ENCODE measurements around the gene MICU2.

MICU2 gene

DNA sequence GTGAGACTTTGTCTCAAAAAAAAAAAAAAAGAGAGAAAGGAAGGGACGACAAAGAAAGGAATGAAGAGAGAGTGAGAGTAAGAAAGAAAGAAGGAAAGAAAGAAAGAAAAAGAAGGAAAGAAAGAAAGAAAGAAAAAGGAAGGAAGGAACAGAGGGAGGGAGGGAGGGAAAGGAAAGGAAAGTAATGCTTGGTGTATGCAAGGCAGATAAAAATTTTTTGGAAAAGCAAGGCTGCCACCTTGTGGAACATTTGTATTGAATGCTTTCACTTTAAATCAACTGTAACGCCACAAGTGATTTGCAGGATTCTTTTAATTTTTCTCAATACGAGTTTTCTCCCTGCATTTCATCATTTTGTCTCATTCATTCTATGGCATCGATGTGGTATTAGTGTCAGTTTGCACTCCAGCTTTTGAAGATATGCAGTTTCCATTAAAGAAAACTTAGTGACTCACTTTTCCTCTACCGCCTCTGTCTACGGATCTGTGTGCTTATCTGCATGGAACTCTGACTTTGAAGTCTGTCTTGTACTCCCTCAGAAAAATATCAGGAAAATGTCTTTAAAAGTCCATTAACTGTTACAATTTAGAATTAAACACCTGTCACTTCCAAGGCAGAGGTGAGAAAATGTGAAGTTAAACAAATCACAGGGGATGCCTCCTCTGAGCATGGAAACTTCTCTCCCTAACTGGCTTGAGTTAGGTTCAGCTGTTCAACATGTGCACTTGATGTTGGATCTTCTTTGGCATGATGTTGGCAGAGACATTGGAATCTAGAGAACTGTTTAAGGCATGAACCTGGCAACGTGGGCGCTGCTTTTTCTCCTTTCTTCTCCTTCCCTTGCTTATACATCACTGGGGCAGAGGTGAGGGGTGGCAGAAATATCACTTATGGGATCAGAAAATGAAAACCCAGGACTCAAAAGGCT, 124.8 kb downstream of the MICU2 start:
- peak in 5 of 6 experiments; percentile 19 to 74 (median 41) for DNase-seq

DNA sequence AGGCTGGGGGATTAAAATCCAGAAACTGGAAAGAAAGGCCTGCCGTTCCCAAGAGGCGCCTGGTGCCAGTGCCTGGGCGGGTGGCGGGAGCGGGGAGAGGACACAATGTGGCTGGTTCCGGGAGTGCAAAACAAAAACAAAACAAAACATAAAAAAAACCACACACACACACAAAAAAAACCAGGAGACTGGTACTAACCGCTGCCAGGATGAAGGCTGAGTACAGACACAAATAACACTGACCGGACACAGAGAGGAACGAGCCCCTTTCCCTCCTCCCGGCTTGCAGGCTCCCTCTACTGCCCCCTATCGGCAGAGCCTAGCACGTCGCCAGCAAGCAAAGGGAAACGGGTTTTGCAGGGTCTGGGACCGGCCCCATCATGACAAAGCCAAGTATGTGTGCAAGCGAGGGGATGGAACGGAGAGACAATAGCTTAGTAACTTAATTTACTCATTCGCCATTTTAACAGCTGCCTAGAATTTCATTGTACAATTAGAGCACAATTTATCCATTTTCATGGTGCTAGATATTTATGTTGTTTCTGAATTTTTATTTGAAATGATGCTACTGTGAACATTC, 127.0 kb downstream of the MICU2 start:
- DNase-seq, result peak; percentile 38 to 79 (median 64)

DNA sequence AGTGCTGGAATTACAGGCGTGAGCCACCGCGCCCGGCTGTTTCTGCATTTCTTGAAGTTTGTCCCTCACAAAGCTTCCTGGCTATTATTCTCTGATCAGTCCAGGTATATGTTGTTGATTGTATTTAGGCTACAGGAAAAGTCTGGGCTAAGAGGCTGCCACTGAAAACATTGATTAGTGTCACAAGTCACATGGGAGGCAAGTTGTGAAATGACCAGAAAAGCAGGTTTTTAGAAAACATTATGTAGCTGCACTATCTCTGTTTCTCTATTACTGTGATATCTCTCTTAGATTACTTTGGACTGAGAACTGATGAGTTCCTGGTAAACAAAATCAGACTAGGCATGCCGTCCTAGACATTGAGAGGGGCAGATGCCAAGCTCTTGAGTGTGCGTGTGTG, 128.9 kb downstream of the MICU2 start:
- no peak for DNase-seq

DNA sequence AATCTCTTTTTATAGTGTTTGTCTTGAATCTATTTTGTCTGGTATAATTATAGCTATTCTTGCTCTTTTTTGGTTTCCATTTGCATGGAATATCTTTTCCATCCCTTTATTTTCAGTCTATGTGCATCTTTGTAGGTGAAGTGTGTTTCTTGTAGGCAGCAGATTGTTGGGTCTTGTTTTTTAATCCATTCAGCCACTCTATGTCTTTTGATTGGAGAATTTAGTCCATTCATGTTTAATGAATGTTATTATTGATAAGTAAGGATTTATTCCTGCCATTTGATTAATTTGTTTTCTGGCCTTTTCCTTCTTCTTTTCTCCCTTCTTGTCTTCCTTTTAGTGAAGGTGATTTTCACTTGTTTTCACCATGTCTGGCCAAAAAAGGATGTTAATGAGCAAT, 133.2 kb downstream of the MICU2 start:
- no peak for DNase-seq

DNA sequence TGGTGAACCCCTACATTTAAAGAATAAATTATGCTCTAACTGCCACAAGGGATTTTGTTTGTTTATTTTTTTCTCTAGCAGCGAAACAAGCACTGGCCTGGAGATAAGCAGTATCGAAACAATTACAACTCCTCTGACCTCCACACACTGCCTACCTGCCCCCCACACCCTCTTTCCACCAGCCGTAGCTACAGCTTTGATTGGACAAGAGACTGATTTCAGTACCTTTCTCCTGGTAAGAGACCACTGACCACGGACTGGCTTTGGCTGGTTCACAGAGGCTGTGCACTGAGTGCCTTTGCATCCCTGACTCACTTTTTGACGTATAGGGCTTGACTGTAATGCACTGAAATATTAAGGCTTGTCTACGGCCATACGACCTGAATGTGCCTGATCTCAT, 137.4 kb downstream of the MICU2 start:
- no peak for DNase-seq

DNA sequence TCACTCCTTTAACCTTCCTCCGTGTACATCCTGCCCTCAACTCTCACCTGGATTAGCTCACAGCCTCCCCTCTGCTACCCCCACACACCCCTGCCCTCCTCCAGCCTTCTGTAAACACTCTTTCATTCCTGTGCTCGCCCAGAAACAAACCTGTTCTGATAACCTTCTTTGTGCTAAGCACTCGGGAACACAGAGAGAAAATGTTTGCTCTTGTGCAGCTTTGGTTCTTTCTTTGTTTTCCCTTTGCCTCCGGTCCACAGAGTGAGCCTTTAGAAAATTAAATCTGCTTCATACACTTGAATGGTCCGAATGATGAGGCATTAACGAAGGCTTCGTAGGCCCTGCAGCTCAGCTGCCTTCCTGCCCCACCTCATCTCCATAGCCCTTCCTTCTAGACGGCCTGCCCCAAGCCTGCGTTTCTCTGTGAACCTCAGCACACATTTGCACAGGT, 138.2 kb downstream of the MICU2 start:
- DNase-seq, result no peak

DNA sequence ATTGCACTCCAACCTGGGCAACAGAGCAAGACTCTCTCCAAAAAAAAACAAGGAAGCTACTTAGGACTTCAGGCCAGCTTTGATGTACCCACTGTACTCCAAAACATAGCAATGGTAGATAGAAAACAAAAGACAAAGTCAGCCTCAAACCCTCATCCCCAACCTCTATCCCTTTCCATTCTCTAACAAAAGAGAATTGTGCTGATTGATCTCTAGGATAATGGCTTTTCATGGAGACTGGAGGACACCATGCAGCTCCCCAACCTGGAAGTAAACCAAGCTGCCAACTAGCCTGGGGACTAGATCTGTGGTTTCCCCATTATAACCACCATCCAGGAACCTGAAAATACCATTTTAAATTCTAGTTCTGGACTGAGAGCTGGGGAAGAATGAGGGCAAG, 140.5 kb downstream of the MICU2 start:
- no peak for DNase-seq

DNA sequence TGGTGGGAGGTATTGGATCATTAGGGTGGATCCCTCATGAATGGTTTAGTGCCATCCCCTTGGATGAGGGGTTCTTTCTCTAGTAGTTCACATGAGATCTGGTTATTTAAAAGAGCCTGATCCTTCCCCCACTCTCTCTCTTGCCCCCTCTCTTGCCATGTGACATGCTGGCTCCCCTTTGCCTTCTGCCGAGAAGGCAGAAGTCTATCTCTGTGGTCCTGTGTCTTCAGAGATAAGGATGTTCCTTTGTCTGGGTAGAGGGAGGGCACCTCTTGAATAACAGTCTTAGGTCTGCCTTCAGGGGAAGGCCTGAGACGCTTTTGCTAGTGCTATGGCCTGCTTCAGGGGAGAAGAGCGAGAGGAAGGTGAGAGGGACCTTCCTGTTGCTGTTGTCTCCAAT, 142.8 kb downstream of the MICU2 start:
- DNase-seq, result no peak

DNA sequence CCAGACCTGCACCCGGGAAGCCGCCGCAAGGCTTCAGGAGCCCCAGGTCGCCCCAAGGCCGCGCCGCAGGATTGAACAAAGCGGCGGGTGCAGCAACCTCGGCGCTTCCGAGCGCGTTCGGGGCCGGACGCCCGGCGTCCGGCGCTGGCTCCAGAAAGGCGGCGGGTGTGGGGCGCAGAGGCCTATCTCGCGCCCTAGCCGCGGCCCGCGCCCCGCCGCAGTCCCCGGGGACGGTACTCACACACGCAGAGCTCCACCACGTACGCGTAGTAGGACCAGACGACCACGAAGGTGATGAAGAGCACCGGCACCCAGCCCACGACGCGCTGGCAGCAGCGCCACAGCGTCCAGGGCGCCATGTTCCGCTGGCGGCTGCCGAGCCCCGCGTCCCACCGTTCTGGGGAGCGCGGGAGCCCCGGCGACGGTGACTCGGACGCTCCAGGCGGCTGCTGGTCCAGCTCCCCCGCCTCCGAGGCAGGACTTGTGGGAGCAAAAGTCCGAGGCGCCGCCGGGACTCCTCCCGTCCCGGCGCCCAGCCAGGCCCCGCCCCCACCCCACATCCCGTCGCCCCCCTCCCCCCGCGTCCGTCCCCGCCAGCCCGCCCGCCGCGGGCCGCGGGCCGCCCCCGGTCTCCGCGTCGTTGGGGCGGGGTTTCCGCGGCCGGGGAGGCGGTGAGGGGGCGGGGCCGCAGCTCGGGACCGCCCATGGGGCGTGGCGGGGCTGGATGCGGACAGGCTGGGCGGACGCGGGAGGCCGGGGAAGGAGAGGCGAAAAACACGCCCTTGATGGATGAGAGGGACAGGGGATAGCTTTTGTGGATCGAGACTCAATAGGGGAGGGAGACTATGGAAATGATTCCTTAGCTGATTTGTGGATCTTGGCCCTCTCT, 144.9 kb downstream of the MICU2 start, which contains the start of gene ZDHHC20:
TSS of gene ZDHHC20 (minus strand) at position 491 of the 889 bp plus-strand sequence. CDS start at position 359, 132 bp downstream.
- DNase-seq, result peak; percentile 74 to 91 (median 84)

DNA sequence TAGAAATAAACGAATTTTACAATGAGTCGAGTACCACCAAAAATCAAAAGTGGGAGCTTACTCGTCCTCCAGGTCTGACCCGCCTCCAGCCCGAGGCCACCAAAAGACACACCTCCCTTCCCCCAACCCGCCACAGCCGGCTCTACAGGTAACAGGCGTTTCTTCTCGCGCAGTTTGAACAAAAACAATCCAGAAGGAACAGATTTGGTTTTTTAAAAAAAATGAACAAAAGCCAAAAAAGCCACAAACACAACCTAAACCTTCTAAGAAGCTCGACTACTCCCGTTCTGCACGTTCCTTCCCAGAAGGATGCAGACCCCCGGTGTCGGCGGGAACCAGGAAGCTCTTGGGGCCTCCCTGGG, 145.5 kb downstream of the MICU2 start:
- DNase-seq, result peak in 5 of 6 experiments; percentile 14 to 45 (median 32)

DNA sequence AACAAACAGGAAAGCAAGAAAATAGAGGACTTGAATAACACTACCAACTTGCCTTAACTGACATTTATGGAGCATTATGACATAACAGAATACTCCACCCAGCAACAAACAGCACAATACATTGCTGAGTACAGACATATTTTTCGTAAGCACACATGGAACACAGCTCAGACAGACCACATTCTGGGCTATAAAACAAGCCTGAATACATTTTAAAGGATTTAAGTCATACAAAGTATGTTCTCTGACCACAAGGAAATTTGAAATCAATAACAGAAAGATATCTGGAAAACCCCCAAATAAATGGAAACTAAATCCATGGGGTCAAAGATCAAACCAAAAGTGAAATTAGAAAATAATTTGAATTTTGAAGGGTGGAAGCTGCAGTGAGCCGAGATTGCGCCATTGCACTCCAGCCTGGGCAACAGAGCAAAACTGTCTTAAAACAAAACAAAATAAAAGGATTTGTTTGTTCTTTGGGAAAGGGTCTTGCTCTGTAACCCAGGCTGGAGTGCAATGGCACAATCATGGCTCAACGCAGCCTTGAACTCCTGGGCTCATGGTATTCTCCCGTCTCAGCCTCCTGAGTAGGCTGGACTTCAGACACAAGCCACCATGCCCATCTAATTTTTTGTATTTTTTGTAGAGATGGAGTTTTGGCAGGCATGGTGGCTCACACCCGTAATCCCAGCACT, 150.4 kb downstream of the MICU2 start:
- no peak for DNase-seq

DNA sequence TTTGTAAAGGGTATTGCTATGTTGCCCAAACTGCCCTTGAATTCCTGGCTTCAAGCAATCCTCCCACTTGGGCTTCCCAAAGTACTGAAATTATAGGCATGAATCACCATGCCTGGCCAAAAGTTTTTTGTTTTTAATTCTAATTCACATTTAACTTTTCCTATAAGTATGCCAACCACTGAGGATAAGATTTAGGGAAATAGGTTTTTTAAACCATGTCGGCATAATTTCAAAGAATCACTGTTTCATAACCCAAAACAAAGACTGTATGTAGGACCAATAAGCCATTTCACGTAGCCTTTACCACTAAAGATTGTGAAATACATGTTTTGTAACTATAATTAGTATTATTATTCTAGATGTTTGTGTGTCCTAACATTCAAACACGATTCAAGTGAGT, 153.0 kb downstream of the MICU2 start:
- DNase-seq, result no peak

DNA sequence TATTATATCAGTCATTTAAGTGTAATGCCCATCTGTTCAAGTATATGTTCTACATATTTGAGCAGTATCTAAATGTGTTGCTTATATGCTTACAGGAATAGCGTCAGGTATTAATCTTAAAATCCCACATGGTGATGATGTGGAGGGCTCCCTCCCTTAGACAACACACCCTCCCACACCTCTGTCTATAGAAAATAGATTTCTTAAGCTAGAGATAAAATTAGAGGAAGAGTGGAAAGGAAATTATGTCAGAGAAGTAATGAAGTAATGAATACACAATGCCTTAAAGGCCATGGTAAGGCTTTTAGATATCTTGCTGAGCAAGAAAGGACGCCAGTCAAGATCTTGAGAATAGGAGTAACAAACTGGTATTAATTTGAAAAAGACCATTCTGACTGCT, 157.3 kb downstream of the MICU2 start:
- no peak for DNase-seq

DNA sequence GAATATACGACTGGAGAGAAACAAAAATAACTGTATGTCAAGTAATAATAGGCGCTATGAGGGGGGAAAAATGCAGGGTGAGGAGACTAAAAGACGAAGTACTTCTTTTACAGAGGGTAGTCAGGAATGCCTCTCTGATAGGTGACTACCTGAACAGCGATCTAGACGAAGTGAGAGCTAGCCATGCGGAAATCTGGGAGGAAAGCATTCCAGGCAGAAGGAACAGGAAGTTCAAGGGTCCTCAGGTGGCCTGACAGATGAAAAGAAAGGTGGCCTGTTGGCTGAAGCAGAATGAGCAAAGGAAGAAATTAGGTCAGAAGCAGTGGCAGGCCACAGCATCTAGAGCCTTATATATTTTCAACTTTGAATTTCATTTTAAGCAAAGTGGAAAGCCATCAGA, 158.2 kb downstream of the MICU2 start:
- DNase-seq, result no peak

DNA sequence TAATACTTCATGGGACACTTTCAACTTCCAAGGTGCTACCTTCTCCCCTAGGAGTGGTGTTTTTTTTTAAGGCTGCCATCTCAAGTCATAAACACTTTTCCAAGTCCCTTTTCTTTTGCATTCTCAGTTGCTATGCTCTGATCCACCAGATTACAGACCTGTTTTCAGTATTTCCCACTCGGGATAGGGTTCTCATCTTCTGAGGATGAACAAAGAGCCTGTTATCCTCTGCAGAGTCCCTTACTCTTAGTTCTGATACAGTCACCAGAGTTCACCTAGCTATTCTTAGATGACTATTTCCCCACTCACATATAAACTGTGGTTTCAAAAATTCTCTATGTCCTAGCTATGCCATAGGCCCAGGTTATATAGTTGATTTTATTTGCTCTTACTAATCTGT, 160.8 kb downstream of the MICU2 start:
- DNase-seq, result no peak

Measured in stimulated activated naive CD4-positive, alpha-beta T cell (primary cell).